ENCODE measurements around the gene TSHZ3.

Gene TSHZ3

GRCh38 chr19:31334849-31335624, 14.2 kb downstream of the TSHZ3 start:
- DNase-seq (ENCODE audit: low spot score), result no peak

- DNase-seq (ENCODE audit: low spot score), result no peak
Observed at GRCh38 chr19:31334101-31334848, 15.0 kb downstream of the TSHZ3 start.

GRCh38 chr19:31332096-31332495, 17.1 kb downstream of the TSHZ3 start:
- DNase-seq (ENCODE audit: low spot score), result no peak

DNA sequence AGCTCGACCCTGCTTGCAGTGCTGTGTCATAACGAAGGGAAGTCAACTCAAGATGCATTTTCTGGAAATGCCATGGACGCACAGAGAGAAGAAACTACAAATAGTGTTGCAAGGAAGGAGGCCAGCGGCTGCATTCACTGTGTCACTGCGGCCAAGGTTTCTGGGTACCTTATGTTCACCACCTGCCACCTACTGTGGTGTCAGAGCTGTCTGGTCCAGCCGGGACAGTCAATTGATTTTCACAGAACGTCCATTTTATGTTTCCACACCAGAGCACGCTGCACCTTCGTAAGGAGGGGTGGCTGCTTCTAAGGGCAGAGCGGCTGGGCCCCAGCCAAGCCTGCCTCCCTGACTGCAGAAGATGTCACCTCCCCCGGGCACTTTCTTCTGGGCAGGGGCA, 17.7 kb downstream of the TSHZ3 start:
- no peak for DNase-seq (ENCODE audit: low spot score)

- no peak for DNase-seq (ENCODE audit: low spot score)
Observed at GRCh38 chr19:31330761-31331160, 18.5 kb downstream of the TSHZ3 start.

- DNase-seq (ENCODE audit: low spot score), result no peak
Observed at GRCh38 chr19:31330237-31330636, 19.0 kb downstream of the TSHZ3 start.

GRCh38 chr19:31329819-31330218, 19.4 kb downstream of the TSHZ3 start:
- DNase-seq (ENCODE audit: low spot score), result no peak

GRCh38 chr19:31328238-31328637, 21.0 kb downstream of the TSHZ3 start:
- no peak for DNase-seq (ENCODE audit: low spot score)

DNA sequence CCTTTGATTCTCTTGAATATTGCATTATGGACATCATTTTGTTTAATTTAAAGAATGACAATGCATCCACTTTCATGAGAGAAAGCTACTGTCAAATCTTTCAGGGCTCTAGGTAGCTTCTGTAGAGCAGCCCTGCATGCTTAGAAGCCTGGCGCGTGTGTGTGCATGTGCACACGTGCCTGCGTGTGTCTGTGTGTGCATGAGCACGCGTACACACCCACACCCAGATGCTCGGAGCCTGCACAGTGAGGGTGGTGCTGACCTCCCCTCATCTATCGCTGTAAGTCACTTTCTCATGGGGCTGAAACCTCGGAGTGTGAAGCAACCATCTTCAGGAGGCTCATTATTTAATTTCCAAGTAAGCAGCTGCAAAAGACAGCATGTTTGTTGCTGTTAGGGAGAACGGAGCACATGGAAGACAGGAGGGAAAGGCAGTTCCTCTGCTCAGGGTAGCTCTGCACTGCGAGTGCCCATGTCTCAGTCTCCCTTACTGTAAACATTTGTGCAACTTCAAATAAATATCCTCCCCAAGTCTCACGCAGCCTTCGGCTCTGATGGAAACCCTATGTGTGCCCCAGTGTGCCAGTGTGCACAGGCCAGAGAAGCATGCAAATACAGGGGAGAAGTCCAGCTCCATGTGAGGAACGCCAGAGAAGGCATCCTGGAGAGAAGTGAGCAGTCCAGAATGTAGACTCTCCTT, 22.8 kb downstream of the TSHZ3 start:
- no peak for DNase-seq (ENCODE audit: low spot score)

DNA sequence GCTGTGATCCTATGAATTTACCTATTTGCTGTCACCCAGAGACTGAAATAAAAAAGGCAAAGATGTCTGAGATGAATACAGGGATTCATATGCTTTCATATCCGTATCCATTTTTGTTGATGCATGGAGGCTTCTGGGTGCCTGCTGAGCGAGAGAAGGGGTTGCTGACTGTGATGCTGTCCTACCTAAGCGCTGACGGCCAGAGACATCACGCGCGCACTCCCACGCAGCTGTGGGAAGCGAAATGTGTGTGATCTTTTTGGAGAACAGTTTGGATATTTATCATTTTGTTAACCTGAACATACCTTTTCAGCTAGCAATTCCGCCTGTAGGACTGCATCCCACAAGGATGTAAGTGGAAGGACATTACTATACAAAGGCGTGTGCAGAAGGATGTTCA, 23.9 kb downstream of the TSHZ3 start:
- DNase-seq (ENCODE audit: low spot score), result no peak

- DNase-seq (ENCODE audit: low spot score), result no peak
Observed at GRCh38 chr19:31319465-31319864, 29.8 kb downstream of the TSHZ3 start.

- DNase-seq (ENCODE audit: low spot score), result no peak
Observed at GRCh38 chr19:31318790-31319425, 30.3 kb downstream of the TSHZ3 start.

DNA sequence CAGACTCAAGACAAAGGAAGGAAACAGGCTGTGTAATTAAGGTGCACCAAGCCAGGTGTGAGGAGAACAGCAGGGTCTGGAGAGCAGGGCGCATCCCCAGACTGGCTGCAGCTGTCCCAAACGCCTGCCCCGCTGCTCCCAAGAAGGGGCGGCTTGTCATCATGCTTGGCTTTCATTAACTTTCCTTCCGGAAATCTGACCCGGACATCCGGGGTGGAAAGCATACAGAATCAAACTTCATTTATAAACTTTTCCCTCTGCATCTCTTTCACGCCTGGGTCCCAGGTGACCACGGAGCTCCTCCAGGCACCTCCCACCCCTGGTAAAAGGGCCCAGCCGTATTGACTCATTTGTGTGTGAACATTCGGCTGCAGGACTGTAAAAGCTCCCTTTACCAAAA, 31.7 kb downstream of the TSHZ3 start:
- DNase-seq (ENCODE audit: low spot score), result no peak

DNA sequence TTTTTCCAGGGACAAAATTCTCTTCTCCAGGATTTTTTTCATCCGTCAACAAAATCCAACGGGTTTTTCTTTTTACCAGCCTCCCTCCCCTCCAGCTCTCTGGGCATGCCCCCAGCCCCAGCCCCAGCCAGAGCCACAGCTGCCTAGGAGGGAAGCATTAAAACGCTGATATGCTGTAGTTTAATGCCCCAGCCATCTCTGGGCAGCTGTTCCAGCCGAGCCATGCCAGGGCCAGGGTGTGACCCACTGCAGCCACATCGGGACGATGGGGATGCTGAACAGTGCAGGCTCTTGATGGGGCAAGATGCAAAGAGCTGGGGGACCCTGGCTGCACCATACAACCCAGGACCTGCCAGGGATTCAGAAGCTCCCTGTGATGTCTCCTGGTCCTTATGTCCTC, 32.1 kb downstream of the TSHZ3 start:
- no peak for DNase-seq (ENCODE audit: low spot score)

DNA sequence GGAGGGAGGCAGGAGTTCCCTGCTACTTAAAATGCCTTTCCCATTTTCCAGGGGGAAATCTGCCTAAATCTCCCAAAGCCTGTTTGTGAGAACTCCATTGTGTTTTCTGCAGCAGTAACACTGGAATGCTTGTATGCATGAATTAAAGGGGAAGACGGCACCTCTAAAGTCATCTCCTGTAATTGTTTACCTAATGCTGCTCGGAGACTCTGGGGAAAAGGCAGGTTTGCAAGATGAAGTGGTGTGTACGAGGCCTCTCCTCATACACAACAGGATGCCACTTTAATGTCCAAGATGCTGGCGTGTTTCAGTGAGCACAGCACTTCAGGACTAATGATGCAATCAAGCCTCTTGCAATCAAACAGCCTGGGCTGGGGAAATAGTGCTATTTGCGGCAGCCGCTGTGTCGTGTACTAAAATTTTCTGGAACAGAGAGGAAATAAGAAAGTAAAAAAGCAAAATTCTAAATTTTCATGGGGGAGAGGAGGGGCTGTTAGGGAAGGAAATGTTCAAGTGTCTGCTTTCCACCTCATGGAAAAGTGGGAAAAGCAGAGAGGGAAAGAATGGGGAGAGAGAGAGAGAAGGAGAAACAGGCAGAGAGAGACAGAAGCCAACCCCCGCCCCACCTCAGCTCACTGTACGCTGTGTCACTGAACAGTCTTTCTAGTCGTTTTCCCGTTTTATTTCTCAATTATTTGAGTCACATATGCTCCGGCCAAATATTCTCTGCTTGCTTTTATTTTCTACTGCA, 32.9 kb downstream of the TSHZ3 start:
- no peak for DNase-seq (ENCODE audit: low spot score)

DNA sequence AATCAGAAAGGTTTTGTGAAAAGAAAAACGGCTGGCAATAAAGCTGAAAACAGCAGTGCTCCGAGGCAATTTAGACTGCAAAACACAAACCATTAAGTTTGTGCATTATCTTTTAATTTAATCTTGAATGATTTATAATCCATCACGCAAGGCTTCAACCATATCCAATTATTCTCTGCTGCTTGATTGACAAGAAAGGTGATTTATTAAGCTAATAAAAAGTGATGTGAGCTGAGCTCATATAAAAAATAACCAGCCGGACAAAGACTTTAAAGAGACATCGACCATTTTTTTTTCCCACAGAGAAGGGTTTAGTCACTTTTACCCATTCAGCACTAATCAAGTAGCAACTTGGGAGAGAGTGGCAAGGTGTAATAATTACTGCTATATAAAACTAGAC, 33.6 kb downstream of the TSHZ3 start:
- no peak for DNase-seq (ENCODE audit: low spot score)

DNA sequence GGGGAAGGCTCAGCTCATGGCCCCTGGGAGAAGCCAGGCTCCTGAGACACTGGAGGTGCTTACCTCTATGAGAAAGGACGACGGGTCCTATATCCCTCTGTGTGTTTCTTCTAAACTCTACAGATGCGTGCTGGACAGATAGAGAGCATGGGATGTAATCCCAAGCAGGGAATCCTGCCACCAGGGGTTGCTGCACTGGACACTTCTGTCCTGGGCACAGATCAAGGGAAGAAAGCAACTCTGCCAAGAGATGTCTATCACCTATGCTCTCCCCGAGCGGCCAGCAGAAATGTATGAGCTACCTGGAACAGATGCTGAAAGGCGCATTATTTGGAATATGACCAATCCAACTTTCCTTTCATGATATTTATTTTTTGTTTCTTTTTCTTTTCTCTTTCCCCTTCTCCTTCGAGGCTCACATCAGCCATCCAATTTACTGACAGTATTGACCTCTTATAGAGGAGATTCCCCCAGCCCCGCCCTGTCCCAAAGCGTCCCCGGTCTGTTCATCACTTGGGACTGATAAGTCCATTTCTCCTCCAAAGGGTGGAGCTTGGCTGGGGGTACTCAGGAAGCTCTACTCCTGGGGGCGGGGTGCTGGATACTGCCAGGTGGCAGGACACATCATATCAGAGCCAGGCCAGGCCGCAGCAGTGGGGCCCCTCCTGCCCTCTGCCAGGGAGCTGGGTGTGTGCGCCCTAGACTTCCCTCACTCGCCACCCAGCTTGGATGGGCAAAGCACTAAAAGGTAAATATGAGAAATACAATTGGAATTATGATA, 34.2 kb downstream of the TSHZ3 start:
- DNase-seq (ENCODE audit: low spot score), result no peak

- no peak for DNase-seq (ENCODE audit: low spot score)
Observed at GRCh38 chr19:31314156-31314555, 35.1 kb downstream of the TSHZ3 start.

GRCh38 chr19:31313291-31314030, 35.8 kb downstream of the TSHZ3 start:
- no peak for DNase-seq (ENCODE audit: low spot score)

DNA sequence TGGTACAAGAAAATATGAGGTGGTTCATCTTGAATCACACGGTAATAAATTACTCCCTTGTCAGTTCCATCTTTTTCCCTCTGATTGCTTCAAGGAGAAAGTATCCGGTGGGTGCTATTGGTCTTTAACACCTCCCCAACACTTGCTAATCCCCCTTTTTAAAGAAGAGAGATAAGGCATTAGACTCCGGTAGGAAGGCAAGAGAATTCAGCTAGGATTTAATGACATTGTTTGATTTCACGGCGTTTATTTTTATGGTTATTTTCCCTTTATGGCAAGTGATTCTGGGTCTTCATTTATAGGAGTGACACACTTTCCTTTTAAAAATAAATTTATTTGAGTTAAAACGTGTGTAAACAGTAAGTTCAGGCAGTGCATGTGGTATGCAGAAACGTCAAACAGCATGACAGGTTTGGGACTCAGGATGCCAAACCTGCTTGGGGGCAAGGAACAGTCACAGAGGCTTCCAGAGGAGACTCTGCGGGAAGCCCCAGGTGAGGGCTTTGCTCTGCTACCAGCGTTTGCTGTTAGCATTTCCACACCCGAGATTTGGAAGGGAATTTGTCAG, 36.5 kb downstream of the TSHZ3 start:
- DNase-seq (ENCODE audit: low spot score), result no peak
